HG03045 (cell line): Measurements from ENCODE around the gene SPTBN4.
A peak's percentile ranks its signal among the peaks of the same experiment; 100 is the strongest.
"Not testable (repeated sequence)": the region's sequence is repeated elsewhere in the genome, so short reads cannot be mapped to it uniquely, and the experiment has no call there.

Experiments
- ATAC-seq: cut with Tn5 transposase; IDR thresholded peaks from one replicate; pipeline ENCODE4 v1.9.1; 2021; ENCODE audit warnings: mild to moderate bottlenecking, moderate library complexity; ENCODE audit not compliant: unreplicated experiment

SPTBN4 gene

DNA sequence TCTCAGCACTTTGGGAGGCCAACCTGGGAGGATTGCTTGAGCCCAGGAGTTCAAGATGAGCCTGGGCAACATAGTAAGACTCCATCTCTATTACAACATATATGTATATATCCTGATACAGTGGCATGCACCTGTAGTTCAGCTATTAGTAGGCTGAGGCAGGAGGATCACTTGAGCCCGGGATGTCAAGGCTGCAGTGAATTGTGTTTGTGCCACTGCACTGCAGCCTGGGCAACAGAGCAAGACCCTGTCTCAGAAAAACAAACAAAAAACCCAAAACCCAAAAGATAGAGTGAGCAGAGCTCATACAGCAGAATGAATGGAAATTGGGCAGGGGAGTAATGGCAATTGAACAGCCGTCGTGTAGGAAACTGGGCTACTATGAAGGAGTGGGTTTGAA, 92.6 kb downstream of the SPTBN4 start:
- ATAC-seq = no peak

DNA sequence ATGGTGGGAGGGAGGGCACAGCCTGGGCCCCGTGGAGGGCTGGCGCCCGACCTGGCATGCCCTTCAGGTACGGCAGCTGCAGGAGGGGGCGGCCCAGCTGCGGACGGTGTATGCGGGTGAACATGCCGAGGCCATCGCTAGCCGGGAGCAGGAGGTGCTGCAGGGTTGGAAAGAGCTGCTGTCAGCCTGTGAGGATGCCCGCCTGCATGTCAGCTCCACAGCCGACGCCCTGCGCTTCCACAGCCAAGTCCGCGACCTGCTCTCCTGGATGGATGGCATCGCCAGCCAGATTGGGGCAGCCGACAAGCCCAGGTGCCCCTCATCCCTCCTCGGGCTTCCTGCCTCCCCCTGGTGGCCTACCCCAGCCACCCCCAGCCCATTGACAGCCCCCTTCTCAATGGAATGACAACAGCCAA, 93.3 kb downstream of the SPTBN4 start:
- no peak for ATAC-seq

DNA sequence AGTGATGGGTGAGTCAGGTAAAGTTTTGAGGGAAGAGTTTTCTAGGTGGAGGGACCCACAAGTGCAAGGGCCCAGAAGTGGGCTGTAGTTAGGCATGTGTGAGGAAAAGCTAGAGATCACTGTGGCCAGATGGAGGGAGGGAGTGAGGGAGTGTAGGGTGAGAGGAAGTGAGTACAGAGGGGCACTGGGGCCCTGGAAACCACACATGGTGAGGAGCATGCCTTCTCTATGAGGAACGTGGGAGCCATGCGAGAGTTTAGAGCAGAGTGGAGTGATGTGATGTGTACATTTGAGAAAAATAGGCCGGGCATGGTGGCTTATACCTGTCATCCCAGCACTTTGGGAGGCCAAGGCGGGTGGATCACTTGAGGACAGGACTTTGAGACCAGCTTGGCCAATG, 95.1 kb downstream of the SPTBN4 start:
- ATAC-seq = no peak

DNA sequence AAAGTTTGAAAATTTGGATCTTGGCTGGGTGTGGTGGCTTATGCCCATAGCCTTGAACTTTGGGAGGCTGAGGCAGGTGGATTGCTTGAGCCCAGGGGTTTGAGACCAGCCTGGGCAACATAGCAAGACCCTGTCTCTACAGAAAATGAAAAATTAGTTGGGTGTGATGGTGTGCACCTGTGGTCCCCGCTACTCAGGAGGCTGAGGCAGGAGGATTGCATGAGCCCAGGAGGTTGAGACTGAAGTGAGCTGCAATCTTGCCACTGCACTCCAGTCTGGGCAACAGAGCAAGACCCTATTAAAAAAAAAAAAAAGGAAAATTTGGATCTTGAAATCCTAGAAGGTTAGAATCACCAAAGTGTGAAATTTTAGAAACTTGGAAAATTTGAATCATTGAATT, 97.7 kb downstream of the SPTBN4 start:
- ATAC-seq = not testable (repeated sequence)

DNA sequence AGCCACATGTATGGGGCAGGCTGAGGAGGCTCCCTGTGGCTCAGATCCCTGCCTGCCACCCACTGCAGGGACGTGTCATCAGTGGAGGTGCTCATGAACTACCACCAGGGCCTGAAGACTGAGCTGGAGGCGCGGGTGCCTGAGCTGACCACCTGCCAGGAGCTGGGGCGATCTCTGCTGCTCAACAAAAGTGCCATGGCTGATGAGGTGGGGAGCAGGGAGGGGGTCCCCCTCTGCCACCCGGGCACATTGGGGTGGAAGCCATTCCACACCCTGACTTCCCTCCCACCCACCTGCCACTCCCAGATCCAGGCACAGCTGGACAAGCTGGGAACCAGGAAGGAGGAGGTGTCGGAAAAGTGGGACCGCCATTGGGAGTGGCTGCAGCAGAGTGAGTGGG, 98.6 kb downstream of the SPTBN4 start:
- no peak for ATAC-seq

DNA sequence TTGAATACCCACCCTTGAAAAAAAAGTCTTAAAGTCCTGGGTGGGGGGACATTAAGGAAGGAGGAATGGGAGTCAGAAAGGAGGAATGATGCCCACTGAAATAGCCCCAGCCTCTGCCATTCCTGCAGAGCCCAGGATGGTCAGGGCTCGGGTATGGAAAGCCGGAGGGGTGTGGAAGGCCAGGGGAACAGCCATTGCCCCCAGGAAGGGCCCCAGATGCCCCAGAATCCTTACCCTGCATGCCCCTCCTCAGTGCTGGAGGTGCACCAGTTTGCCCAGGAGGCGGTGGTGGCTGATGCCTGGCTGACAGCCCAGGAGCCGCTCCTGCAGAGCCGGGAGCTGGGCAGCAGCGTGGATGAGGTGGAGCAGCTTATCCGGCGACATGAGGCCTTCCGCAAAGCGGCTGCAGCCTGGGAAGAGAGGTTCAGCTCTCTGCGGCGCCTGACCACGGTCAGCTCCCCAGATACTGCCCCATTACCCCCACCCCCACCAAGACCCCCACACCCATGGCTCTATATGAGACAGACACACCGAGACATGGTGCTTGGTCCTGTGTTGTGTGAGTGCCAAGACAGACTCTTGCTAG, 99.2 kb downstream of the SPTBN4 start:
- no peak for ATAC-seq

DNA sequence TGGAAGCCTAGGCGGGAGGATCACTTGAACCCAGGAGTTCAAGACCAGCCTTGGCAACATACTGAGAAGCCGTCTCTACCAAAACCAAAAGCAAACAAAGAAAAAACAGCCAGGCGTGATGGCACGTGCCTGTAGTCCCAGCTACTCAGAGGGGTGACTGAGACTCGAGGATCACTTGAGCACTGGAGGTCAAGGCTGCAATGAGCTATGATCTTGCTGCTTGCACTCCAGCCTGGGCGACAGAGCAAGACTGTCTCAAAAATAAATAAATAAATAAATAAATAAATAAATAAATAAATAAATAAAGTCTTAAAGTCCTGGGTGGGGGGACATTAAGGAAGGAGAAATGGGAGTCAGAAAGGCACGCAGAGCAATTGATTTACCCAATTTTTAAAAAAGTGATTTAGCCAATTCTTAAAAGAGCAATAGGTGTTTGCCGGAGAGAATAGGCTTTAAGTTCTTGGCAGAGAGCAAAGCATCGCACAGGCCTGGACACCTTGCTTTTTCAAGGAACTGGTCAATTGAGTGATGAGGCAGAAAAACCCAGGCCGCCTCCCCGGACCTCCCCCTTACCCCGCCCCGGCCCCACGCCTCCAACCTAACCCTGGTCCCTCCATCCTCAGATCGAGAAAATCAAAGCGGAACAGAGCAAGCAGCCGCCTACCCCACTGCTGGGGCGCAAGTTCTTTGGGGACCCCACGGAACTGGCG, 100.4 kb downstream of the SPTBN4 start:
- no peak for ATAC-seq

DNA sequence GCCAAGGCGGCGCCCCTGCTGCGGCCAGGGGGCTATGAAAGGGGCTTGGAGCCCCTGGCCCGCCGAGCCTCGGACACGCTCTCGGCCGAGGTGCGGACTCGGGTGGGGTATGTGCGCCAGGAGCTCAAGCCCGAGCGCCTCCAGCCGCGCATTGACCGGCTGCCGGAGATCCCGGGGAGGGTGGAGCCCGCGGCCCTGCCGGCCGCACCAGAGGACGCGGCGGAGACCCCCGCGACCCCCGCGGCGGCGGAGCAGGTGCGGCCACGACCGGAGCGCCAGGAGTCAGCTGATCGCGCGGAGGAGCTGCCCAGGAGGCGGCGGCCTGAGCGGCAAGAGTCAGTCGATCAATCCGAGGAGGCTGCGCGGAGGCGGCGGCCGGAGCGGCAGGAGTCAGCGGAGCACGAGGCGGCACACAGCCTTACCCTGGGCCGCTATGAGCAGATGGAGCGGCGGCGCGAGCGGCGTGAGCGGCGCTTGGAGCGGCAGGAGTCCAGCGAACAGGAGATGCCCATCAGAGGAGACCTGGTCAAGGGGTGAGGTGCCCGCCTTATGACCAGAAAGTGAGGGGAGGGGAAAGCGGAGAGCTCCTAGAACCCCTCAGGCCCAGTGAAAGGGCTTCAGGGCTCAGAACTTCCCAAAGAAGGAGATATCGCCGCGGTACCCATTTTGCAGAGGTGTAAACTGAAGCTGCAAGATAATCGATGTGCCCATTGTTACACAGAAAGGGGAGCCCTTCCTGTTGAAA, 101.1 kb downstream of the SPTBN4 start:
- no peak for ATAC-seq

DNA sequence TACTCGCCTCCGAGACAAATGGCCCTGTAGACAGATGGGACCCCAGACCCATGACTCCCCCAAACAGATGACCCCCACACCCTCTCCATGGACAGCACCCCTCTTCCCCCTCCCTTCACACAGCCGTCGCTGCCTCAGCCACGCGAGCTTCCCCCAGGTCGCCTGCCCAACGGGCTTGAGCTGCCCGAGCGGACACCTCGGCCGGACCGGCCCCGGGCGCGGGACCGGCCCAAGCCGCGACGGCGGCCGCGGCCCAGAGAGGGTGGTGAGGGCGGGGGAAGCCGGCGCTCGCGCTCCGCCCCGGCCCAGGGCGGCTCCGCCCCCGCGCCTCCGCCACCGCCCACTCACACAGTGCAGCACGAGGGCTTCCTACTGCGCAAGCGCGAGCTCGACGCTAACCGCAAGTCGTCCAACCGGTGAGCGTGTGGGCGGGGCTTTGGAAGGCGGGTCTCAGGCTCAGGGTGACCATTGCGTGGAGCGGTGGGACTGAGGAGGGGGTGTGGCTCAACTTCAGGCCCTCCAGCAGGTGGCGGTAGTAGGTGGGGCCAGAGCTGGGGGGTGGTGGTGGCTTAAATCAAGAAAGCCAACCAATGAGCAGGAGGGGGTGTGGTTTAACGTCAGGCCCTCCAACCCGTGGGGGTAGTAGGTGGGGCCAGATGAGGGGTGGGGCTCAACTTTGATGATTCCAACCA, 103.7 kb downstream of the SPTBN4 start:
- ATAC-seq = peak; percentile 78

DNA sequence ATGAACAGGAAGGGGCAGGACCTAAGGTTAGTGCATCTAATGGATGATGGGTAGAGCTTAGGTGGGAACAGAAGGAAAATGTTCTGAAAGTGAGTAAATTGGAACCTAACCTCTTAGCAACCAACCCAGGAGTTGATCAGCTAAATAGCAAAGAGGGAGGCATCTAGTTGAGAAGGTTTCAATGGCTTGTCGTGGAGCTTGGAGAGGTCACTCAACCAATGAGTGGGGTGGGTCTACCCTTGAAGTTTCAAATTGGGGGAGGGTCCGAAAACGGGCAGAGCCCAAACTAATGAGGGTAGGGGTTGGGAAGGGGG, 104.2 kb downstream of the SPTBN4 start:
- ATAC-seq = no peak

DNA sequence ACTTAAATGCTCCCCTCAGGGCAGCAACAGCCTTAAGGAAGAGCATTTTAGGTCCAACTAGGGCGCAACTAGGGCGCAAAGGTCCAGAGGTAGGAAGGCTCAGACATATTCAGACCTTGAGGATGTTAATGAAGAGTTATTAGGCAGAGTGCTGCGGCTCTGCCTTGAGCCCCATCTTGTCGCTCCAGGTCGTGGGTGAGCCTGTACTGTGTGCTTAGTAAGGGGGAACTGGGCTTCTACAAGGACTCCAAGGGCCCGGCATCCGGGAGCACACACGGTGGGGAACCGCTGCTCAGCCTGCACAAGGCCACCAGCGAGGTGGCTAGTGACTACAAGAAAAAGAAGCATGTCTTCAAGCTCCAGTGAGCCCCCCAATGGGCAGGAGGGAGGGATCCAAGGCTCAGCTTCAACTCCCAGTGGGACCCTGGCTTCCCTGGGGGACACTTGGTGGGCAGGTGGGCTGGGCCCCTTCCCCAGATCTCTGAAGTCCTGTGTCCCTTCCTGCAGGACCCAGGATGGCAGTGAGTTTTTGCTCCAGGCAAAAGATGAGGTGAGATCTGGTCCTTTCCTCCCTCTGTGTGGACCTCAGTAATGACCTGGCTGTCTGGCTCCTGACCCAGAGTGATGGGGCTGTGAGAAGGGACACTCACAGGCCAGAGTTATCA, 105.2 kb downstream of the SPTBN4 start:
- no peak for ATAC-seq

DNA sequence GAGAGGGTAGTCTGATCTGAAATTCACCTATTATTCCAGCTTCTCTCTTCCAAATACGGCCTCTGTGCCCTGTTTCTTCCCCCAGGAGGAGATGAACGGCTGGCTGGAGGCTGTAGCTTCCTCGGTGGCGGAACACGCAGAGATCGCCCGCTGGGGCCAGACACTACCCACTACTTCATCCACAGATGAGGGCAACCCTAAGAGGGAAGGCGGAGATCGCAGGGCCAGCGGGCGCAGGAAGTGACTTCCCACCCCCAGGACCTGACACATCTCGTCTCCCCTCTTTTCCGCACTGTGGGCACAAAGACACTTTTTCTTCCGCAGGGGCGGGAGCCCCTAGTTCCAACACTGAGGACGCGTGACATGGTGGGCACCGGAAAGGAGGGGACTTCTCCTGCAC, 108.5 kb downstream of the SPTBN4 start:
- ATAC-seq = no peak

DNA sequence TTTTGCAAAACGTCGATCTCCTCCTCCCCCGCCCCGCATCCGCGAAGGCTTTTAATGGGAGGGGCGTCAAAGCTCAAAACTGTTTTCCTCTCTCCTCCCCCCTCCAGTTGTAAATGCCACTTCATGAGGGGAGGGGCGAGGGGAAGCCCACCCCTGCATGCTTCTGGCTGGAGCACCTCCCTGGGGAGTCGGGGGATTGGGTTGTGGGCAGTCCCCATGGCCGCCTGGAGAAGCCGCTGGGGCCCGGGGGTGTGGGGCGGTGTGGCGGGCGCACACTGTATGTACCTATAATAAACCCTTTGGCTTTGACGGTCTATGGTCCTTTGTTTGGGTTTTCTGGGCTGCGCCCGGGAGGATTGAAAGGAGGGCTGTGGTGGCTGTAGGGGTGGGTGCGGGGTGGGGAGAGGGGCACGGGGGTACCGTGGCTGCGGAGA, 109.4 kb downstream of the SPTBN4 start:
- no peak for ATAC-seq

DNA sequence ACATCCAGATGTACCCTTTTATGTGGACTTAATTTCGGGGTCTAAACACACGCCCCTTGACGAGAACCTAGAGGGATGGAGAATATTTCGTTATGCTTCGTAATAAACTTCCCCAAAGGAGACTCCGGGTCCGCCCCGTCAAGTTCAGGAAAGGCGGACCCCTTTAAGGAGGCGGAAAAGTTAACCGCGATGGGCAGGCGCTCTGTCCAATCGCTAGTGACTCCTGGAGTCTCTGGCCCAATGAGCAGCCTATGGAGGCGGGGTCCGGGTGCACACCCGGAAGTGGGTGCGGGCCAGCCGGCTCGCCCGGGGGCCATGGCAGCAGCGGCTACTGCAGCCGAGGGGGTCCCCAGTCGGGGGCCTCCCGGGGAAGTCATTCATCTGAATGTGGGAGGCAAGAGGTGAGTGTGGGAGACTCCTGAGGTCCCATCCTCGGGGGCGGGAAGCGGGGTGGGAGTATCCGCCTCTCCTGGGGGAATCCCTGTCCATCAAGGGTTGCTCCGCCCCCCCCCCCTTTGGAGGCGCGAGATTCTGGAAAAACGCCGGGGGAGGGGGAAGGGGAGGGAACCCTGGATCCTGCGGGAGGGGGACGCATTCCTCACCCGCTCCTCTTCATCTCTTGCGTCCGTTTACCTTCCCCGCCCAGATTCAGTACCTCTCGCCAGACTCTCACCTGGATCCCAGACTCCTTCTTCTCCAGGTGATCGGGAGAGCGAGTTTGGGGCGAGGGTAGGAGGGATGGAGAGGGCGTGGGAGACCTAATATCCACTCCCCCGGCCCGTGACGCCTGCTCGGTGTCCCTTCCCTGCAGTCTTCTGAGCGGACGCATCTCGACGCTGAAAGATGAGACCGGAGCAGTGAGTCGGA, 110.0 kb downstream of the SPTBN4 start, which contains the start of gene SHKBP1:
SHKBP1 (plus strand) TSS at position 289 of the 867 bp plus-strand sequence; CDS start at position 316, 27 bp downstream.
- ATAC-seq = peak; percentile 93

DNA sequence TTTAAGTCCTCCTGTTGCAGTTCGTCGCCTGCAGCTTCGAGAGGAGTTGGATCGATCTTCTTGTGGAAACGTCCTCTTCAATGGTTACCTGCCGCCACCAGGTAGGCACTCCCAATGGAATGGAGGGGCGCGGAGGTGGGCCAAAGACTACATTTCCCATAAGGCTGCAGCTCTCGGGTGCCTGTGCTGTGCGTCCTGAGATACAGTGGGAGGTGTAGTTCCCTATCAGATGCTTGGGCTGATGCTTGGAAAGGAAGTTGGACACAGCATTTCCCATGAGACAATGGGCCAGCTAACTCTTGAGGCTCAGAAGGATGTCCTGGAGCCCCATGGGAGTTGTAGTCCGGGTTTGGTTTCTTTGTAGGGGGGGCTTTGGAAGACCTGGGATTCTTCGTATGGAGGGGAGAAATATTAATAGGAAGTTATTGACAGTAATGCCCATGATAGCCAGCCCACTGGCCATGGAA, 111.7 kb downstream of the SPTBN4 start:
- no peak for ATAC-seq

DNA sequence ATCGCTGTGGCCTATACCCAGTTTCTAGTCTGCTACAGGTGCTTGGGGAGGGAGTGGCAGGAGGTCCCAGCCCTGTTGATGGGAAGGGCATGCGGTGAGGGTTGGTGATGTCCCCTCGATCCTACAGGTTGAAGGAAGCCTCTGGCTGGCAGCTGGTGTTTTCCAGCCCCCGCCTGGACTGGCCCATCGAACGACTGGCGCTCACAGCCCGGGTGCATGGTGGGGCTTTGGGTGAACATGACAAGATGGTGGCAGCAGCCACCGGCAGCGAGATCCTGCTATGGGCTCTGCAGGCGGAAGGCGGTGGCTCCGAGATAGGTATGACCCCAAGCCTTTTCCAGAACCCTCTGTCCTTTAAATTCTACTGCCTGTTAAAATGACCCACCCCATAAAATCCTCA, 113.8 kb downstream of the SPTBN4 start:
- ATAC-seq = no peak

DNA sequence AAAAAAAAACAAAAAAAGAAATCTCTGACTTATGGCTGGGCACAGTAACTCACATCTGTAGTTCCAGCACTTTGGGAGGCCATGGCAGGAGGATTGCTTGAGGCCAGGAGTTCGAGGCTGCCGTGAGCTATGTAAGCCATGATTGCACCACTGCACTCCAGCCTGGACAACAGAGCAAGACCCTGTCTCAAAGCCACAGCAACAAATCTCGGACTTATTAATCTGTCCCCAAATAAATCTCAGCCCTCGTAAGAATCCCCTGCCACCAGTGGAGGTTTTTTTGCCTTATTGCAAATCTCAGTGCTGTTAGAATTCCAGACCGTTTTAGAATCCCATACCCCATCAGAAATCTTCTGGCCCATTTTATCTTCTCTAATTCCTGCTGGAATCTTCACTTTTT, 114.7 kb downstream of the SPTBN4 start:
- no peak for ATAC-seq

DNA sequence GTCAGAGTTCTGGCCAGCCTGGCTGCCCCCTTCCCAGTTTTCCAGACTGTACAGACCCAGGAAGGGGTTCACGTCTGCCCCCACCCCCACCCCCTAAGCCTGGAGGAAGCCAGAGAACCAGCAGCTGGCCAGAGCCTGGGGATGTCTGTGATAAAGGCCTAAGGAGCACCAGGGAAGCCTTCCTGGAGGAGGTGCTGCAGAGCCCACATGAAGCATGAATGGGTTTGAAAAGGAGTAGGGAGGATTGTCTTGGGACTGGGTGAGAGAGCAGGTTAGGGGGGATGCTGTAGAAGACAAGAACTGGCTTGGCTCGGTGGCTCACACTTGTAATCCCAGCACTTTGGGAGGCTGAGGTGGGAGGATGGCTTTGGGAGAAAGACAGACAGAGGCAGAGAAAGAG, 115.7 kb downstream of the SPTBN4 start:
- no peak for ATAC-seq

DNA sequence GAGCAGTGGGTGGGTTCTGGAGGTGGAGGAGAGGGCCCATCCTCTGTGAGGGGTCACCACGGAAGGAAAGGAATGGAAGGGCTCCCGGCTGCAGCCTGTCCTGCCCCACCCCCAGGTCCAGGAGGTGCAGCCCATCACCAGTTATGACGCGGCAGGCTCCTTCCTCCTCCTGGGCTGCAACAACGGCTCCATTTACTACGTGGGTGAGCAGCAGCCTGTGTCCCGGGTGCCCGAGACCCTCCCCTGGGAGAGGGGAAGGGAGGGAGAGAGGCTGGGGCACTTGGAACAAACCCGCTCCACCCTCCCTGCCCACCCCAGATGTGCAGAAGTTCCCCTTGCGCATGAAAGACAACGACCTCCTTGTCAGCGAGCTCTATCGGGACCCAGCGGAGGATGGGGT, 116.5 kb downstream of the SPTBN4 start:
- no peak for ATAC-seq

DNA sequence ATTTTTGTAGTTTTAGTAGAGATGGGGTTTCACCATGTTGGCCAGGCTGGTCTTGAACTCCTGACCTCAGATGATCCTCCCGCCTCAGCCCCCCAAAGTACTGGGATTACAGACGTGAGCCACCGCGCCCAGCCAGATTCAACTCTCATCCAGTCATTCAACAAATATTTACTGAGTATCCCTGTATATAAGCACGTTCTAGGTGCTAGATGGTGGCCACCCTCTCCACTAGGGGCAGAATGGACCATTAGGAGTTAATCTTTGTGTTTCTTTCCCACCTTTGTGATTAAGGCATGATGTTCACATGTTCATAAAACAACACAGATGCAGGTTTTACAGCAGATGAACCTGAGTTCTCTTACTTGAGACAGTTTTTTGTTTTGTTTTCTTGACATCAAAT, 117.2 kb downstream of the SPTBN4 start:
- no peak for ATAC-seq
